GM19035 (cell line): ENCODE data around the gene MGAT2.
"Not testable (repeated sequence)": the region's sequence is repeated elsewhere in the genome, so short reads cannot be mapped to it uniquely, and the experiment has no call there.

Experiments used
- ATAC-seq: cut with Tn5 transposase; IDR thresholded peaks from one replicate; pipeline ENCODE4 v1.9.1; 2021; ENCODE audit not compliant: unreplicated experiment

The MGAT2 gene

DNA sequence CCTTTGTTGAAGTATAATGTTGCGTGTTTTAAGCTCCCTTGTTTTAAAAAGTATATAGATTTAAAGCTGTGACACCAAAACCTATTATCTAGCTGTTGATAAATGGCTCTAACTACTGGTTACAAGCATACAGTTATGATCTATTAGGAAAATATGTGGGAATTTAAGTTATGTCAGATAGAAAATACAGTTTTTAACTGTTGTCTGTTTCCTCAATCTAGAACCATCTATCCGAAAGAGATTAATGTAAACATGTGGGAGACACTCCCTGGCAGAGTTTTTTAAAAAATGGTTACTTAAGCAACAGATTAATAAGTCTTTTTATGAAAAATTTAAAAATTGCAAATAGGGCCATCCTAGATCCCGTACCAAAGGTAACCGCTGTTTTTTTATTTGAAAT lies 8.3 kb upstream of the MGAT2 start:
- ATAC-seq: no peak

DNA sequence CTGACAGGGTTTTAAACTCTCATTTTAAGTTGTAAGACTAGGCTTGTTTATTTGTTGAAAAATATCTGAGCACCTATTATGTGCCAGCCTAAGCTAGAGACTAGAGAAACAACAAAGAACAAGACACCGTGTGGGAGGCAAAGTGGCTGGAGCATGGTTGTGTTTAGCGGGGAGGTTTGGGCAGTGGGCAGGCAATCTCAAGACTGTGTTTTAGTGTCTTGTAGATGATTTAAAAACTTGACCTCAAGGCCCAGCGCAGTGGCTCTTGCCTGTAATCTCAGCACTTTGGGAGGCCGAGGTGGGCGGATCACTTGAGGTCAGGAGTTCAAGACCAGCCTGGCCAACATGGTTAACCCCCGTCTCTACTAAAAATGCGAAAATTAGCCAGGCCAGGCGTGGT lies 7.9 kb upstream of the MGAT2 start:
- no peak for ATAC-seq

DNA sequence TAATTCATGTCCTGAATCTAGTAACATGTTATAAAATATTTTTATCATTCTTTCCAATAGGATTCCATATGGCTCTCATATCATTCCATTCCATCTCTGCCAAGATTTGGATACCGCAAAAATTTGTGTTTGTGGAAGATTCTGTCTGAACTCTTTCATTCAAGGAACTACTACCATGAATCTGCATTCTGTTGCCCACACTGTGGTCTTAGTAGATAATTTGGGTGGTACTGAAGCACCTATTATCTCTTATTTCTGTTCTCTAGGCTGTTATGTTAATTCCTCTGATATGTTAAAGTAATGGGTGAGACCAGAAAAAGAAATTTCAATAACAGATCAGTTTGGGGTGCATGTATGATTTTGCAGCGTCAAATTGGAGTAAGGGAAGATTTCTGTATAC lies 6.4 kb upstream of the MGAT2 start:
- ATAC-seq: no peak

DNA sequence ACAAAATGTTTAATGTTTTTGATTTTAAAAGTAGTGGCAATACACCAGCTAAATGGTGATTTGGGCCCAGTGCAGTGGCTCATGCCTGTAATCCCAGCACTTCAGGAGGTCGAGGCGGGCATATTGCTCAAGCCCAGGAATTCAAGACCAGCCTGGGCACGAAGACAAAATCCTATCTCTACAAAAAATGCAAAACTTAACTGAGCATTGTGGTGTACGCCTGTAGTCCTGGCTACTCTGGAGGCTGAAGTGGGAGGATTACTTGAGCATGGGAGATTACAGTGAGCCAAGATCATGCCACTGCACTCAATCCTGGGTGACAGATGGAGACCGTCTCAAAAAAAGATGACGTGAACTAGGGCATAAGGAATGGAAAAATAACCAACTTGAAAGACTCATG lies 4.8 kb upstream of the MGAT2 start:
- ATAC-seq: no peak

DNA sequence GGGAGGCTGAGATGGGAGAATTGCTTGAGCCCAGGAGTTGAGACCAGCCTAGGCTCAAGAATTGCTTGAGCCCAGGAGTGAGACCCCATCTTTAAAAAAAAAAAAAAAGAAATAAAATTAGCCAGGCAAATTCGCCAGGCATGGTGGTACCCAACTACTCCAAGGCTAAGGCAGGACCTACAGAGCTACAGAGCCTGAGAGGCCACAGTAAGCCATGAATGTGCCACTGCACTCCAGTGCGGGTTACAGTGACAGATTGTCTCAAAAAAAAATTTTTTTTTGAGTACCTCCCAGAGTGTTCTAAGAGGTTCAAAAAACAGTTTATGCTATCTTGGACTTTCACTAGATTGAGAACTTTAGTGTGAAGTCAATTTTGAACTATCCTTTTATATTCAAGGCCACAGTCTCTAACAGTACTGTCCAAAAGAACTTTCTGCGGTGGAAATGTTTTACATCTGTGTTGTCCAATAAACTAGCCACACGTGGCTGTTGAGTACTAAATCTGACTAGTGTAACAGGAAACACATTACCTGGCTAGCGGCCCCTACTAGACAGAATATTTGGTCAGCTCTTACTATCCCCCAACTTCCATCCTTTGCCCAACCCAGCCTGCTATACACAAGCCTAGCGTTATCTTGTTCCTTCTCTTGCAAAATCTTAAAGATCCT lies 2.6 kb upstream of the MGAT2 start:
- ATAC-seq: no peak

DNA sequence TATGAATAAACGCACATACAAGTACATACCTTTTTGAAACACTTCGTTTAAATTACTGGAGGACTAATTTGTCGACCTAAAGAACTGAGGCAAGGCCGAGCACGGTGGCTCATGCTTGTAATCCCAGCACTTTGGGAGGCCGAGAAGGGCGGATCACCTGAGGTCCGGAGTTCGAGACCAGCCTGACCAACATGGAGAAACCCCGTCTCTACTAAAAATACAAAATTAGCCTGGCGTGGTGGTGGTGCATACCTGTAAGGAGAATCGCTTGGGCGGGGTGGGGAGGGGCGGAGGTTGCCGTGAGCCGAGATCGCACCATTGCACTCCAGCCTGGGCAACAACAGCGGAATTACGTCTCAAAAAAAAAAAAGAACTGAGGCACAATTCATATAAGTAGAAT lies 1.3 kb upstream of the MGAT2 start:
- not testable (repeated sequence) for ATAC-seq

DNA sequence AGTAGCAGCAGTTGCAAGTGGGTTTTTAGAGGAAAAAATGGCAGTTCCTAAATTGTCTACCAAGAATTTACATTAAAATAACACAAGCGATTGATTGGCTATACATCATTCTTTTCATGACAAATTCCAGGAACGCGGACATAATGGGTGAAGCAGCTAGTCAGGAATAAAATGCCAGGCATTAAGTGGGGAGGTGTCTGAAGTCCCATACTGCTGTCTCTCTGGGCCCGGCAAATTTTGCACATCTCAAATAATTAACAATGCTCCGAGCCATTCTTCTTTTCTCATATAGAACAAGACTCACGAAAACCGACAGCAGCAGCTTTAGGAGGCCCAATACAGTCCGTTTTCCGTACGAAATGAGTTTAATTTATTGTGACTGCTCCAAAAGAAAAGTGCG lies 869 bp upstream of the MGAT2 start:
- ATAC-seq: no peak

DNA sequence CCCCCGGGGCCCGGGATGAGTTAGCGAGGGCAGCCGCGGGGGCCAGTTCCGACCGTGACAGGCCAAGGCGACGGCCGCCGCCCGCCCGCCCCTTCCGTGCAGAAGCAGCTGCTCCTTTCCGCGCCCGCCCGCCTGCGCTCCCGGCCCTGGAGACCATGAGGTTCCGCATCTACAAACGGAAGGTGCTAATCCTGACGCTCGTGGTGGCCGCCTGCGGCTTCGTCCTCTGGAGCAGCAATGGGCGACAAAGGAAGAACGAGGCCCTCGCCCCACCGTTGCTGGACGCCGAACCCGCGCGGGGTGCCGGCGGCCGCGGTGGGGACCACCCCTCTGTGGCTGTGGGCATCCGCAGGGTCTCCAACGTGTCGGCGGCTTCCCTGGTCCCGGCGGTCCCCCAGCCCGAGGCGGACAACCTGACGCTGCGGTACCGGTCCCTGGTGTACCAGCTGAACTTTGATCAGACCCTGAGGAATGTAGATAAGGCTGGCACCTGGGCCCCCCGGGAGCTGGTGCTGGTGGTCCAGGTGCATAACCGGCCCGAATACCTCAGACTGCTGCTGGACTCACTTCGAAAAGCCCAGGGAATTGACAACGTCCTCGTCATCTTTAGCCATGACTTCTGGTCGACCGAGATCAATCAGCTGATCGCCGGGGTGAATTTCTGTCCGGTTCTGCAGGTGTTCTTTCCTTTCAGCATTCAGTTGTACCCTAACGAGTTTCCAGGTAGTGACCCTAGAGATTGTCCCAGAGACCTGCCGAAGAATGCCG lies 699 bp downstream of the MGAT2 start:
- peak; percentile 27 for ATAC-seq

DNA sequence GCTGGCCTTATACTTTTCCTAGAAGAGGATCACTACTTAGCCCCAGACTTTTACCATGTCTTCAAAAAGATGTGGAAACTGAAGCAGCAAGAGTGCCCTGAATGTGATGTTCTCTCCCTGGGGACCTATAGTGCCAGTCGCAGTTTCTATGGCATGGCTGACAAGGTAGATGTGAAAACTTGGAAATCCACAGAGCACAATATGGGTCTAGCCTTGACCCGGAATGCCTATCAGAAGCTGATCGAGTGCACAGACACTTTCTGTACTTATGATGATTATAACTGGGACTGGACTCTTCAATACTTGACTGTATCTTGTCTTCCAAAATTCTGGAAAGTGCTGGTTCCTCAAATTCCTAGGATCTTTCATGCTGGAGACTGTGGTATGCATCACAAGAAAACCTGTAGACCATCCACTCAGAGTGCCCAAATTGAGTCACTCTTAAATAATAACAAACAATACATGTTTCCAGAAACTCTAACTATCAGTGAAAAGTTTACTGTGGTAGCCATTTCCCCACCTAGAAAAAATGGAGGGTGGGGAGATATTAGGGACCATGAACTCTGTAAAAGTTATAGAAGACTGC lies 1.5 kb downstream of the MGAT2 start:
- ATAC-seq: no peak

DNA sequence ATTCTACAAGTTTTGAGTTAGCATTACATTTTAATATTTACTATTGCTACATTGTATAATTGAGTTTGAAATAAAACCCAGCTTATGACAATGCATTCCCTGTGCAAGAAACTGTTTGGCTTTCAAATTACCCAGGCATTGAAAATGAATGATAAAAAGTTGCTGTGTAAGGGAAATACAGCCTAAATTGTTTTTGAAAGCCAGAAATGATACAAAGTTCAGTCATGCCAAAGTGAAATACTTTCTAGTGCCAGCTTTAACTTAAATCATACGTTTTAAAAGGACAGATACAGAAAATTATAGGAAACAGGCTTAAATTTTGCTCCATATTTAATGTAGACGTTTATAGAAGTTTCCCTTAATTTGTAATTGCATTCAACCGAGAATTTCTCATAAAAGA lies 2.8 kb downstream of the MGAT2 start:
- ATAC-seq: no peak

DNA sequence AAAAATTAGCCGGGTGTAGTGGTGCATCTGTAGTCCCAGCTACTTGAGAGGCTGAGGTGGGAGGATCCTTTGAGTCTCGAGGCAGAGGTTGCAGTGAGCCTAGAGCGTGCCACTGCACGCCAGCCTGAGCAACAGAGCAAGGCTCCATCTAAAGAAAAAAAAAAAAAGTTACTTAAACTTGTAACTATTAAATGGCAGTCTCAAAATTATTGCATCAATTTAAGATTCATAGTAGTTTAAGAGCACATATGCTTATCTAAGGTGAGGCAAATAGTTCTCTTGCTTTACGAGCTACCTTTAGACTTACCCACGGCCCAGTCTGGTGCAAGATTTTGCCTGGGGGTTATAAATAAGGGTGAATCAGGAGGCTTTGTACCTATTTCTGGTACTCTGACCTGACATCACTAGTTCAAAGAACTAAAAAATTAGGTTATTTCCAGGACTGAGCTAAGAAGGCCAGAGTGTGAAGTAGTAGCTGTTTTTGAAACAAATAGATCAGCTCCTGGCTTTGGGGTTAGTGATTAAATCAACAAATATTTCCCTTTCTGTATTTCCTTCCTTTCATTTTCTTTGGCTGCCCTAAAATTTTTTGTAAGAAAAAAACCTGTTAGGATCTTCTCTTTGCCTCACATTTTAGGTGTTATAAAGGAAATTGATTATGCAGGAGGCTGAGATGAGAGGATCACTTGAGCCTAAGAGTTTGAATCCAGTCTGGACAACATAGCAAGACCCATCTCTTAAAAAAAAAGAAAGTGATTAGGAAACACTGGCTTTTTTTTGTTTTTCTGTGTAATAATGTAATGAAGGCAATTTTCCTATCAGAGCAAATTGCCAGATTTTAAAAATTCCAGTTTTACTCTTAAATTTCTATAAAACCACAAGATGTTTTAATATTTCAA lies 3.6 kb downstream of the MGAT2 start:
- no peak for ATAC-seq

DNA sequence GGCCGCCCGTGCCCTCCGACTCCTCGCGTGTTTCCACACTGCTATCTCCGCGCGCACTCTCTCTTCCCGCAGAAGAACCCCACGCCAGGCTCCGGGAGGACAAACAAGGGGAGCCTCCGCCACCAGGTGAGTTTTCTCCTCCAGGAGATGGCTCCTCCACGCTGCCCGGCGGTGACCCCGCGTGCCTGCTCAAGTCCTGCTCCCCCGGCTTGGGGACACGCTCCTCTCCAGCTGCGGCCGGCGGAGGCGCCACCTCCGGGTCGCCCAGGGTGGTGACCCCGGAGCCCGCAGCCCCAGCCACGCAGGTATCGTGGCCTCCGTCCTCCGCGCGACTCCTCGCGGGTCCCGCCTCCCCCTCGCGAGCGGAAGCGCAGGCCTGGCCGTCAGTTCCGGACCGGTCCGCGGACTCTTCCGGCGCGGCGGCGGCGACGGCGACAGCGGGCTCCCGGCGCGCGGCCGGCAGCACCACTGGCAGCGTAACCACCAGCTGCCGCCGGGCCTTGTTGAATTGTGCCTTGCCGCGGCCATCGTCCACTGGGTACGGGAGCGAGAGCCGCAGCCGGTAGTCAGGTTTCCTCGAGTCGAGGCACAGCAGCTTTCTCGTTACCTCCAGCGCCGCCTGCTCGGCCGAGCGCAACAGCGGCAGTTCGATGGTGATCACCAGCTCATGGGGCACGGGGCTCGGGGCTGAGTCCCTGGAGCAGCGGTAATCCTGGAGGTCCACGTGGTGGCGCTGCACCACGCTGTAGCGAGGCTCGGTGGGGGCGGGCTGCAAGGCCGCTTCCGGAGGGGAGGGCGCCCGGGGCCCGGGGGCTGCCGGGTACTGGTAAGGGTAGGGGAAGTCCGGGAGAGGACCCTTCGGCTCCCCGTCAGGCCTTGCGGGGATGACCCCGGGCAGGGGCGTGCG lies 13.3 kb downstream of the MGAT2 start:
- peak; percentile 77 for ATAC-seq

DNA sequence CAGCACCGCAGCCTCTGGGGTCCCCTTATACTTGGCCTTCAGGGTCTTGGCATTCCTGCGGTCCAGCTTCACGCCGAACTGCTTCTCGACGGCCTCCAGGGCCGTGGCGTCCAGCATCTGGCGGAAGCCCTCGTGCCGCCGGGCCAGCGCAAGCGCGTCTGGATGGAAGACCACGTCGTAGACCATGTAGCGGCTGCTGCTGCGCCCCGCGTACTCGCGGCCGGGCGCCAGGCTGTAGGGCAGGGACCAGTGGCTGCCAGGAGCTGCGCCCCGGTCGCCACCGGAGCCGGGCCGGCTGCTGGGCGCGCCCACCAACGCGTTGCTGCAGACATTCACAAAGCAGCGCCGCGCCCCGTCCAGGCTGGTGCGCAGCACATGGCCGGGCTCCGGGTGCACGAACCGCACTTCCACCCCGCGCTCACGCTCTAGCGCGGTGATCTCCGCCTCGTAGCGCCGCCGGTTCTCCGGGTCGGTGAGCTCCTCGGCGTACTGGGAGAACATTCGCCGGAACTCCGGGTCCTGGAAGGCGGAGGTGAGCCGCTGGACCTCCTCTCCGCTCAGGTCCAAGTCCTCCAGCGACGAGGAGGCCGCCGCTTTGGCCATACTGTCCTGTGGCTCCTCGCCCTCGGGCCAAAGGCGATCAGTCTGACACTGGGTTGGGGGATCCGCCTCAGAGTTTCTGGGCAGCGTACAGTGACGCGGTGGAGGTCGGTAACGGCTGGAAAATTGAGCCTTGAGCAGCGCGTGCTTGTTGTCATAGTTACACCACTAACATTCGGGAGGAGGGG lies 14.1 kb downstream of the MGAT2 start, which contains the start of gene DNAAF2:
TSS of gene DNAAF2 (minus strand) at position 698 of the 788 bp plus-strand sequence. CDS start at position 603, 95 bp downstream.
- peak; percentile 31 for ATAC-seq

DNA sequence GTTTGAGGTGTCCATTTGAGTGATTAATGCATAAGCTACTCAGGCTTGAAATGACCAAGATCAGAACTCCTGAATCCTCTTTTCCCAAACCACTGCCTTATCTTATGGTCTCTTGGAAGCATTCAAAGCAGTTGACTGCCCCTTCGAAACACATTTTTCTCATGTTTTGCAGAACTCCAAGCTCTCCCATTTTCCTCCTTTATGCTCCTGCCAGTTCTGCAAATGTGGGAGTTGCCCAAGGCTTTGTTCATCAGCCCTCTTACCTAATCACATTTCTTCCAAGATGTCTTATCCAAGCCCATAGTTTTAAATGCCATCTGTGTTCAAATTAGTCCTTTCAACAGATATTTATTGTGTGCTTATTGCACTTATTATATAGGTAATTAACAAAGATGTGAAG lies 16.3 kb downstream of the MGAT2 start:
- no peak for ATAC-seq

DNA sequence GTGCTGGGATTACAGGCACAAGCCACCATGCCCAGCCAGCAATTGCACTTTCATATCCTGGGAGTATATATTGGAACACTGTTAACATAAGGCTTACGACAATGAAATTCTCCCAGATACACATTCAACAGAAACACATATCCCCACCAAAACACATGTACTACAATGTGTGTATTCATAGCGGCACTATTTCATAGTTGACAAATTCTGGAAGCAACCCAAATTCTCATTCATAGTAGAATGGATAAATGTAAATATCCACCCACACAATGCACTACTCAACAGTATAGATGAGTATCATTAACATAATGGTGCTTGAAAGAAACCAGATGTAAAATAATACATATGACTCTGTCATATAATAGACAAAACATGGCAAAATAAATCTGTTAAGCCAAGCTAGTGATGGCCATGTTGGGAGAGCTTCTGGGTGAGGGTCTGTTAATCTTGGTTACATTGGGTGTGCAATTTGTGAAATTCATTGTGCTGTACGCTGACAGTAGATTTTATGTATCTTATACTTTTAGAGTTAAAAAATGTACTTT lies 17.0 kb downstream of the MGAT2 start:
- ATAC-seq: no peak

DNA sequence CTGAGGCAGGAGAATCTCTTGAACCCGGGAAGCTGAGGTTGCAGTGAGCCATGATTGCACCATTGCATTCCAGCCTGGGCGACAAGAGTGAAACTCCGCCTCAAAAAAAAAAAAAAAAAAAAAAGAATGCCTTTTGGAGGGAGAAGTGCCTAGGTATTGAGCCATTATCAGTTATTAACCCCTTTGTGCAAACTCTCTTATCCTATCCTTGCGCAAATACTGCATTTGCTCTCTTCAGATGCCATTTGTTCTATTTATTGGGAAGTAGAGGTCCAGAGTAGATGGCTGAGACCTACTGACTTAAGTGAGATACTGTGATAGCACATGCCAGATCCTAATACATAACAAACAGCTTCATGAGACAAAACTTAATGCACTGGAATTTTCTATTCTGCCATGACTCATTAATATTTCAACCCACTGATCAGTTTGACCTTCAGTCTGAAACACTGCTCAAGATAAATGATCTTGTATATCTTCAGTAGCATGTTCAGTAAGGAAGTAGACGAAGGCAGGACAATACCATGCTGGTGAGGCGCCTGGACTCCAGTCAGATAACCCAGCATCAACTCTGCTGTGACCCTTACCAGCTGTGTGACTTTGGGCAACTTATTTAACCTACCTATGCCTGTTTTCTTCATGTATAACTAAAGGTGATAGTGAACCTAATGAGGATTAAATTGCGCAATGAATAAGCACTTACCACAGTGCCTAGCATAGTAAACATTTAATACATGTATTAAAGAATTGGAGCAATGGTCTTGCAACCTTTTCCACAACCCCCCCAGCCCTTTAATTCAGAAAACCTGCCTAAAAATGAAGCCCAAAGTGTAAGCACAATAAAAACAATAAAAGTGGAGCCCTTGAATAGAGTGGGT lies 20.2 kb downstream of the MGAT2 start:
- no peak for ATAC-seq

DNA sequence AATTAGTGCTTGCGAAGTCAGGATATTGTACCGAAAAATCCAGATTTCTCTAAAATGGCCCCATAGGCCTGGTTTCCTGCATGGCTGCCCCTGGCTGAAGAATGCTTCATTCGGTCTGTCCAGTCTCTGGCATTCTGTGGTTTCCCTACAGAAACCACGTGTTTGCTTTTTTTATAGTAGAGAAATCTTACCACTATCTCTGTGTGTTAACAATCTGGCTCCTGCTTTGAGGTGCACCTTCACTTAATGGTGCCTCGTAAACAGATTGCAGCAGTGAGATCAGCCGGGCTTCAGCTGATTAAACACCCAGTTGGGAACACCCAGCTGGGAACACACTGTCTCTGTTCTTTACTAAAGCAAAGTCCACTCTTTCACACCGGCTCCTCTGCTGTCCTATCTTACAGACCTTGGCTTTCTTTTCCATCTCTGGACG lies 21.1 kb downstream of the MGAT2 start:
- ATAC-seq: no peak

DNA sequence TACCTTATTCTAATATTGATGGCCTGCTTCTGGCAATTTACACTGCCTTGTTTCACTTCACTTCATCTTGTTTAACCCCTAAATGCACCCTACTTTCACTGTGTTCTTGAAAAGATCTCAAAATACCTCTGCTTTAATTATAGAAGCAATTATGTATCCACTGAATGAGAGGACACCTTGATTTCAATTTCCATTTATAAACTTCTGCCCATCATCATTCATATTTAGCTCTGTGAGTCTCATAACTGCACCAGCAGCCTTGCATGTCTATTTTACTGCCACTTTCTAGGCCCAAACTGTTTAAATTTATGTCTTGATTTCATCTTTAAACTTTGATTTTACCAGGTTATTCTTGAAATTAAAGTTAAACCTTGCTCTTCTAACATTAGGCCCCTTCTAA lies 21.6 kb downstream of the MGAT2 start:
- no peak for ATAC-seq
